Left cardiac atrium (tissue), 4 donors: Measurements from ENCODE around the gene TAF4. TPM values are rescaled to one million over a fixed set of nuclear protein-coding genes. Genes with fewer than 3 reads are reported as not detected.
"Not testable (repeated sequence)": the region's sequence is repeated elsewhere in the genome, so short reads cannot be mapped to it uniquely, and the experiment has no call there.

Experiments used
- ATAC-seq, 2 donors: fragments of 200-7000 bp; cut with Tn5 transposase; one replicate each; pipeline ENCODE4 v1.9.1; 2020; ENCODE audit warnings: mild to moderate bottlenecking in 2 of 2, moderate library complexity in 2 of 2
- DNase-seq: peaks from one replicate; pipeline ENCODE4 v3.0.0-alpha.2; 2020
- intact Hi-C, 2 donors: fragments of 100-400 bp; cut with DNase I; formaldehyde crosslinking; loops; one replicate each; pipeline versions ENCODE4 v1.14.1 to v1.15.1; 2022 to 2023
- total RNA-seq, 2 donors: library from RNA; stranded (reverse); fragmentation: NEBNext Ultra II Directional; extraction: Animal tissue kit (Norgen Biotek cat#: 25700); gene quantifications; one replicate each; pipeline ENCODE4 v1.2.1, GENCODE V29; 2021
- donor health status: DM: no; HTN: yes; CAD: no.
- donor health status: DM: no; HTN: yes; CAD: no; lungs with severe emphysema.
- donor health status: DM: yes; HTN: yes; CAD: no.
- donor health status: Dilated cardiomyopathy.

TAF4 gene
- total RNA-seq, 2 donors from 2014 or later = 8.8 to 9.3 TPM

- intact Hi-C loops = no loop called here
- DNase-seq (no peak), ATAC-seq (no peak)
These were observed 88.8 kb downstream of the TAF4 start for GRCh38 chr20:61976644-61977418.

GRCh38 chr20:61976263-61976643, 89.4 kb downstream of the TAF4 start:
- no peak for ATAC-seq
- DNase-seq = no peak
- intact Hi-C loops = no loop called here

GRCh38 chr20:61975407-61976129, 90.1 kb downstream of the TAF4 start:
- intact Hi-C loops = no loop called here
- no peak for DNase-seq
- ATAC-seq = no peak

GRCh38 chr20:61974357-61974665, 91.4 kb downstream of the TAF4 start:
- intact Hi-C loops = no loop called here
- no peak for DNase-seq
- ATAC-seq = no peak

GRCh38 chr20:61973515-61974356, 91.9 kb downstream of the TAF4 start:
- DNase-seq = no peak
- intact Hi-C loops = no loop called here
- ATAC-seq = no peak

GRCh38 chr20:61972636-61973508, 92.8 kb downstream of the TAF4 start:
- no peak for DNase-seq
- intact Hi-C loops = no loop called here
- ATAC-seq = no peak

- intact Hi-C loops, DNase-seq, ATAC-seq: not testable (repeated sequence)
These were observed 94.1 kb downstream of the TAF4 start for GRCh38 chr20:61971595-61971994.

- ATAC-seq = no peak
- DNase-seq = no peak
- intact Hi-C loops = no loop called here
These were observed 95.3 kb downstream of the TAF4 start for GRCh38 chr20:61970357-61970756.

GRCh38 chr20:61969806-61970205, 95.9 kb downstream of the TAF4 start:
- intact Hi-C loops = no loop called here
- no peak for DNase-seq
- no peak for ATAC-seq

- no peak for ATAC-seq
- DNase-seq = no peak
- intact Hi-C loops = no loop called here
These were observed 96.7 kb downstream of the TAF4 start for GRCh38 chr20:61968932-61969331.

GRCh38 chr20:61968036-61968810, 97.5 kb downstream of the TAF4 start:
- intact Hi-C loops = no loop called here

GRCh38 chr20:61967300-61967699, 98.4 kb downstream of the TAF4 start:
- no peak for ATAC-seq

More at GRCh38 chr20:61968036-61968810, 97.5 kb downstream of the TAF4 start:
- DNase-seq (no peak), ATAC-seq (no peak)

GRCh38 chr20:61966492-61967244, 99.0 kb downstream of the TAF4 start:
- intact Hi-C loops = no loop called here
- ATAC-seq = peak in 1 of 2 donors; percentile 15

More at GRCh38 chr20:61967300-61967699, 98.4 kb downstream of the TAF4 start:
- intact Hi-C loops = no loop called here
- DNase-seq = no peak

GRCh38 chr20:61965606-61966491, 99.8 kb downstream of the TAF4 start:
- ATAC-seq (no peak), DNase-seq (no peak)
- intact Hi-C loops = no loop called here

More at GRCh38 chr20:61966492-61967244, 99.0 kb downstream of the TAF4 start:
- no peak for DNase-seq

- no peak for ATAC-seq
- intact Hi-C loops = no loop called here
- no peak for DNase-seq
These were observed 100.7 kb downstream of the TAF4 start for GRCh38 chr20:61964675-61965605.
